CD4-positive, alpha-beta T cell (primary cell): ENCODE results near the gene EIF2AK3. TPM values are rescaled to one million over a fixed set of nuclear protein-coding genes. Genes with fewer than 3 reads are reported as not detected.

ENCODE experiments used
- ATAC-seq: fragments of 200-7000 bp; cut with Tn5 transposase; one replicate; pipeline ENCODE4 v1.10.0; 2022; ENCODE audit warnings: mild to moderate bottlenecking; ENCODE audit not compliant: poor library complexity
- CTCF ChIA-PET: fragments of 350-600 bp; sonication (Branson Sonifier 250); formaldehyde crosslinking; loops from one replicate; lab custom pipeline; 2021; ENCODE audit warnings: antibody characterized with exemption, inconsistent platforms; lab: Charles Lee
- POLR2A ChIA-PET: fragments of 350-600 bp; sonication (Branson Sonifier 250); formaldehyde crosslinking; loops from one replicate; lab custom pipeline; 2021; ENCODE audit warnings: antibody characterized with exemption, inconsistent platforms; lab: Charles Lee
- DNase-seq, 14 experiments: peaks; one replicate each; pipeline ENCODE4 v3.0.0-alpha.2; 2013 to 2020; ENCODE audit warnings: mixed read lengths in 2 of 14
- H3K27ac ChIP-seq, 2 donors: one replicate each; pipeline versions ENCODE4 v1.5.1 to v1.7.0; 2013; ENCODE audit warnings: low read length in 2 of 2, low read depth in 1 of 2, mild to moderate bottlenecking in 1 of 2
- H3K27me3 ChIP-seq, 2 experiments: 1 replicate in 1 of 2; 2 replicates in 1 of 2; pipeline versions ENCODE4 v1.6.1 to v1.7.0; 2013; ENCODE audit warnings: low read length in 2 of 2, control low read depth in 1 of 2, mild to moderate bottlenecking in 1 of 2, moderate library complexity in 1 of 2; ENCODE audit not compliant: insufficient read depth in 2 of 2, control insufficient read depth in 1 of 2
- H3K36me3 ChIP-seq: one replicate; pipeline ENCODE4 v1.6.1; 2013; ENCODE audit warnings: low read length, control low read depth; ENCODE audit not compliant: insufficient read depth
- H3K4me1 ChIP-seq: one replicate; pipeline ENCODE4 v1.6.1; 2013; ENCODE audit warnings: low read length, control low read depth; ENCODE audit not compliant: insufficient read depth
- H3K4me3 ChIP-seq: one replicate; pipeline ENCODE4 v1.5.1; 2013; ENCODE audit warnings: mild to moderate bottlenecking, low read length, moderate library complexity
- H3K9me3 ChIP-seq, 2 experiments: 1 replicate in 1 of 2; 2 replicates in 1 of 2; pipeline versions ENCODE4 v1.6.1 to v1.7.0; 2013; ENCODE audit warnings: low read length in 2 of 2, mild to moderate bottlenecking in 2 of 2, control low read depth in 1 of 2, moderate library complexity in 1 of 2; ENCODE audit not compliant: control insufficient read depth in 1 of 2, insufficient read depth in 1 of 2
- H3K27ac Mint-ChIP-seq: one replicate; pipeline ENCODE4 v1.8.0; 2020; ENCODE audit warnings: mixed read lengths
- H3K27me3 Mint-ChIP-seq: one replicate; pipeline ENCODE4 v1.8.0; 2021; ENCODE audit warnings: mixed read lengths
- H3K36me3 Mint-ChIP-seq: one replicate; pipeline ENCODE4 v1.8.0; 2021; ENCODE audit warnings: low read depth, mixed read lengths
- H3K4me1 Mint-ChIP-seq: one replicate; pipeline ENCODE4 v1.8.0; 2021; ENCODE audit warnings: low read depth, mixed read lengths
- H3K4me3 Mint-ChIP-seq: one replicate; pipeline ENCODE4 v1.8.0; 2020; ENCODE audit warnings: mild to moderate bottlenecking, mixed read lengths
- H3K9me3 Mint-ChIP-seq: one replicate; pipeline ENCODE4 v1.8.0; 2020; ENCODE audit warnings: mixed read lengths
- CTCF ChIP-seq: fragments of 200-600 bp; IDR thresholded peaks from one replicate; pipeline ENCODE4 v1.8.0; 2022; ENCODE audit warnings: antibody characterized with exemption, mild to moderate bottlenecking
- intact Hi-C, 2 experiments: fragments of 100-400 bp; cut with DNase I in 1 of 2; cut with micrococcal nuclease in 1 of 2; formaldehyde crosslinking; loops; one replicate each; pipeline versions ENCODE4 v1.15.1 to v1.9.0; 2023 to 2025; cut with DNase I, micrococcal nuclease
- total RNA-seq, 174 experiments: library from RNA in 2 of 174; stranded (reverse) in 2 of 174; gene quantifications; one replicate each; pipeline ENCODE4 v1.2.3 and lab custom pipeline; 2021 to 2026

The EIF2AK3 gene
- total RNA-seq, 2 experiments from 2014 or later = 30.6 to 37.0 TPM

- Mint-ChIP-seq H3K27me3 (no peaks in the 10 kb centered on the region), H3K36me3 (no peaks in the 10 kb centered on the region), H3K27ac (no peak overlapping the region), H3K4me3 (no peak overlapping the region), H3K4me1 (no peaks in the 10 kb centered on the region), H3K9me3 (no peaks in the 10 kb centered on the region)
- H3K27me3 ChIP-seq = no peaks in the 10 kb centered on the region
- DNase-seq (no peak), ATAC-seq (no peak)
- POLR2A ChIA-PET = no interaction called here
- no peaks in the 10 kb centered on the region for H3K9me3 ChIP-seq
- CTCF ChIA-PET = no interaction called here
- H3K27ac ChIP-seq = no peak overlapping the region
- H3K36me3 ChIP-seq = no peaks in the 10 kb centered on the region
- H3K4me3 ChIP-seq = no peak overlapping the region
- intact Hi-C loops = no loop called here
- no peaks in the 10 kb centered on the region for H3K4me1 ChIP-seq
- TF ChIP-seq CTCF = no peak
These were observed 39.3 kb upstream of the EIF2AK3 start for GRCh38 chr2:88666576-88666975.

- Mint-ChIP-seq H3K4me3 (no peak overlapping the region), H3K9me3 (no peaks in the 10 kb centered on the region), H3K27me3 (no peaks in the 10 kb centered on the region), H3K4me1 (no peaks in the 10 kb centered on the region), H3K36me3 (no peaks in the 10 kb centered on the region), H3K27ac (no peak overlapping the region)
- DNase-seq = no peak
- intact Hi-C loops = no loop called here
- Histone ChIP-seq H3K4me1 (no peaks in the 10 kb centered on the region), H3K9me3 (no peaks in the 10 kb centered on the region), H3K27me3 (no peaks in the 10 kb centered on the region), H3K27ac (no peak overlapping the region), H3K4me3 (no peak overlapping the region), H3K36me3 (no peaks in the 10 kb centered on the region)
- ATAC-seq = no peak
- ChIA-PET POLR2A (no interaction called here), CTCF (interaction anchor here (0.6 kb wide), 1 partner anchor 11 kb away, joined by 3 read pairs; no protein-coding TSS in a partner anchor)
- TF ChIP-seq CTCF = no peak
These were observed 33.4 kb upstream of the EIF2AK3 start for GRCh38 chr2:88660622-88661021.

GRCh38 chr2:88659538-88659915 lies 32.3 kb upstream of the EIF2AK3 start:
- Mint-ChIP-seq H3K27me3 (no peaks in the 10 kb centered on the region), H3K9me3 (no peaks in the 10 kb centered on the region), H3K4me3 (no peak overlapping the region), H3K36me3 (no peaks in the 10 kb centered on the region), H3K27ac (no peak overlapping the region), H3K4me1 (no peaks in the 10 kb centered on the region)
- DNase-seq = no peak
- Histone ChIP-seq H3K27ac (no peak overlapping the region), H3K4me1 (no peaks in the 10 kb centered on the region), H3K27me3 (no peaks in the 10 kb centered on the region), H3K9me3 (no peaks in the 10 kb centered on the region), H3K36me3 (no peaks in the 10 kb centered on the region), H3K4me3 (no peak overlapping the region)
- no peak for TF ChIP-seq CTCF
- intact Hi-C loops = no loop called here
- POLR2A ChIA-PET = no interaction called here
- ATAC-seq = no peak
- CTCF ChIA-PET = interaction anchor here (0.6 kb wide), 1 partner anchor 94 kb away, joined by 3 read pairs; no protein-coding TSS in a partner anchor
